HG02763 (cell line): ENCODE results near the gene ECSCR.
"Not testable (repeated sequence)": the region's sequence is repeated elsewhere in the genome, so short reads cannot be mapped to it uniquely, and the experiment has no call there.

Source experiments
- ATAC-seq: cut with Tn5 transposase; IDR thresholded peaks from one replicate; pipeline ENCODE4 v1.9.1; 2021; ENCODE audit warnings: mild to moderate bottlenecking, moderate library complexity; ENCODE audit not compliant: unreplicated experiment

The ECSCR gene

GRCh38 chr5:139414581-139415130 is 47.9 kb downstream of the ECSCR start:
- ATAC-seq, result no peak

GRCh38 chr5:139413963-139414362 is 48.6 kb downstream of the ECSCR start:
- no peak for ATAC-seq

- no peak for ATAC-seq
Measured at GRCh38 chr5:139413153-139413552, 49.4 kb downstream of the ECSCR start.

GRCh38 chr5:139410993-139411828 is 51.3 kb downstream of the ECSCR start:
- no peak for ATAC-seq

GRCh38 chr5:139410121-139410992 is 52.2 kb downstream of the ECSCR start:
- no peak for ATAC-seq

- not testable (repeated sequence) for ATAC-seq
Measured at GRCh38 chr5:139409116-139409515, 53.4 kb downstream of the ECSCR start.

- no peak for ATAC-seq
Measured at GRCh38 chr5:139408191-139408590, 54.4 kb downstream of the ECSCR start.

GRCh38 chr5:139407517-139407916 is 55.0 kb downstream of the ECSCR start:
- ATAC-seq, result no peak

GRCh38 chr5:139406963-139407362 is 55.6 kb downstream of the ECSCR start:
- ATAC-seq, result no peak

GRCh38 chr5:139404484-139404840 is 58.1 kb downstream of the ECSCR start:
- ATAC-seq, result no peak

GRCh38 chr5:139403787-139404483 is 58.6 kb downstream of the ECSCR start, which contains the start of gene SPATA24:
SPATA24 (minus strand) TSS chr5:139404089; CDS start chr5:139404060, 29 bp downstream.
- ATAC-seq, result peak; percentile 85

- ATAC-seq, result no peak
Measured at GRCh38 chr5:139403418-139403786, 59.1 kb downstream of the ECSCR start.

GRCh38 chr5:139402561-139403158 is 59.9 kb downstream of the ECSCR start:
- ATAC-seq, result no peak

- no peak for ATAC-seq
Measured at GRCh38 chr5:139401546-139401945, 61.0 kb downstream of the ECSCR start.

GRCh38 chr5:139399501-139400121 is 62.9 kb downstream of the ECSCR start:
- ATAC-seq, result no peak
